Measurements from ENCODE around the gene RD3L. TPM values are rescaled to one million over a fixed set of nuclear protein-coding genes. Genes with fewer than 3 reads are reported as not detected.
"Not testable (repeated sequence)": the region's sequence is repeated elsewhere in the genome, so short reads cannot be mapped to it uniquely, and the experiment has no call there.

Gene RD3L
- total RNA-seq, 4 donors from 2014 or later: not detected

DNA sequence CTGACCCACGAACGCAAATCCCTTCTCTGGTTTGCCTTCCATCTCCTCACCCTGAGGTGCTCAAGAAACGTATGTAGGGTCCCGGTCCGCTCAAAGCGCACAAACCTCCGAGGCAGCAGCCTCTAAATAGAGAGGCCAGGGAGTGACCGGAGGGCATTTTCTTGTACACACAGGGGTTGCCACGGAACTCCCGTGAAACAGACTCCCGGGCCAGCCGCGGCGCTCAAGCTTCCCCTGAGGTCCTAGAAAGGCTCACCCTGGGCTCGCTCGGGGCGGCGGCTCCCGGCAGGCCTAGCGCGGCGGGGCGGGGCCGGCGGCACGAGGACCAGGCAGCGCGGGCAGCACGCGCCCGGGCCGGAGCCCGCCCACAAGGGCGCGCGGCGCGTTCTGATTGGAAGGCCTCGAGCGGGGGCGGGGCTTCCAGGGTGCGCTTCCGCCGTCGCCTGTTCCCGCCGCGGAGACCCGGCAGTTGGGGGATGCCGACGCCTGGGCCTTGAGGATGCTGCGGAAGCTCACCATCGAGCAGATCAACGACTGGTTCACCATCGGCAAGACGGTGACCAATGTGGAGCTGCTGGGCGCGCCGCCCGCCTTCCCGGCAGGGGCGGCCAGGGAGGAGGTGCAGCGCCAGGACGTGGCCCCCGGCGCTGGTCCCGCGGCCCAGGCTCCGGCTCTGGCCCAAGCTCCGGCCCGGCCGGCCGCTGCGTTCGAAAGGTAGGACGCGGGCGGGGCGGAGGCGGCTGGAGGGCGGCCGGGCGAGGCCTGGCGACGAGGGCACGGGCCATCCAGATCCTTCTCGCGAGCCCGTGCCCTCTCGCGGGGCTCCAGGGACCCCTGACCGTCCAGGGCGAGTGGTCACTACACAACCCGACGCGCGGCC is 14.1 kb downstream of the RD3L start, which contains the start of gene TDRD9:
TDRD9 (plus strand) TSS at position 446 of the 880 bp plus-strand sequence; CDS start at position 500, 54 bp downstream.
- DNase-seq (ENCODE audit: low spot score): no peak
- no peak for ATAC-seq (ENCODE audit: low FRiP score)
- TF ChIP-seq, protein P1, sequence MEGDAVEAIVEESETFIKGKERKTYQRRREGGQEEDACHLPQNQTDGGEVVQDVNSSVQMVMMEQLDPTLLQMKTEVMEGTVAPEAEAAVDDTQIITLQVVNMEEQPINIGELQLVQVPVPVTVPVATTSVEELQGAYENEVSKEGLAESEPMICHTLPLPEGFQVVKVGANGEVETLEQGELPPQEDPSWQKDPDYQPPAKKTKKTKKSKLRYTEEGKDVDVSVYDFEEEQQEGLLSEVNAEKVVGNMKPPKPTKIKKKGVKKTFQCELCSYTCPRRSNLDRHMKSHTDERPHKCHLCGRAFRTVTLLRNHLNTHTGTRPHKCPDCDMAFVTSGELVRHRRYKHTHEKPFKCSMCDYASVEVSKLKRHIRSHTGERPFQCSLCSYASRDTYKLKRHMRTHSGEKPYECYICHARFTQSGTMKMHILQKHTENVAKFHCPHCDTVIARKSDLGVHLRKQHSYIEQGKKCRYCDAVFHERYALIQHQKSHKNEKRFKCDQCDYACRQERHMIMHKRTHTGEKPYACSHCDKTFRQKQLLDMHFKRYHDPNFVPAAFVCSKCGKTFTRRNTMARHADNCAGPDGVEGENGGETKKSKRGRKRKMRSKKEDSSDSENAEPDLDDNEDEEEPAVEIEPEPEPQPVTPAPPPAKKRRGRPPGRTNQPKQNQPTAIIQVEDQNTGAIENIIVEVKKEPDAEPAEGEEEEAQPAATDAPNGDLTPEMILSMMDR (IDR thresholded peaks at IDR 0.05): no peak

DNA sequence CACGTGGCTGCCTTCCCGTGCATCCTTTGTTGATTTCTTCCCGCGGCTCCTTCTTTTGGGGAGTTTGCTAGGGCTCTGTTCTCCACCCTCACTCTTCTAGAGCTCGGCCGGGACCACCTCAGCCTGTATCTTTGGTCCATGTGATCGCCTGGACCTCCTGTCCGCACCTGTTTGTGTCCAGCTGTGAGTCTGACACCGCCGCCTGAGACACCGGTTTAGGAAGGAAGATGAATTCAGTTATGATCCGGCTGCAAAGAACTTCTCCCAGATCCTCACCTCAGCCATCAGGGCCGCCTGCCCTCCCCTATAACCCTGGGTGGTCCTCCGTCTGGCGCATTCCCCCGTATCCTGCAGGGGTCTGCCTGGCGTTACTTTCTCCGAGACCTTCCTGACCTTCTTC is 14.8 kb downstream of the RD3L start:
- TF ChIP-seq, protein P1 (IDR thresholded peaks at IDR 0.05): no peak
- no peak for DNase-seq (ENCODE audit: low spot score)
- ATAC-seq (ENCODE audit: low FRiP score): no peak

DNA sequence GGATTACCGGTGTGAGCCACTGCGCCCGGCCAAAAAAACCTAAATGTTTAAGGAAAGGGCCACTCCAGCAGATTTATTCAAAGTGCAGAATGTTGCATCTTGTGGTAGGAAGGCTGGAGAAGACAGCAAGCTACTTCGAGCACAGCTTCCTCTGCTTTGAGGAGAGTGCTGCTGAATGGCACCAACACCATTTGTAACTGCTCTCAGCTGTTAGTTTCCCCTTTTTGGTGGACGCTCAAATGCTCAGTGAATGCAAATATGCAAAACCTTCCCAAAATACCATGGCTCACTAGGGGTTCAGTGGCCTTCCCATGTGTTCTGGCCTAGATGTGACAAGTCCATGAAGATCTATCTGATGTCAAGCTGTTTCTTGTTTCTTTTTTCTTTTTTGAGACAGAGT is 17.0 kb downstream of the RD3L start:
- DNase-seq (ENCODE audit: low spot score) (no peak), ATAC-seq (ENCODE audit: low FRiP score) (no peak)
- TF ChIP-seq, protein P1 (IDR thresholded peaks at IDR 0.05): no peak

DNA sequence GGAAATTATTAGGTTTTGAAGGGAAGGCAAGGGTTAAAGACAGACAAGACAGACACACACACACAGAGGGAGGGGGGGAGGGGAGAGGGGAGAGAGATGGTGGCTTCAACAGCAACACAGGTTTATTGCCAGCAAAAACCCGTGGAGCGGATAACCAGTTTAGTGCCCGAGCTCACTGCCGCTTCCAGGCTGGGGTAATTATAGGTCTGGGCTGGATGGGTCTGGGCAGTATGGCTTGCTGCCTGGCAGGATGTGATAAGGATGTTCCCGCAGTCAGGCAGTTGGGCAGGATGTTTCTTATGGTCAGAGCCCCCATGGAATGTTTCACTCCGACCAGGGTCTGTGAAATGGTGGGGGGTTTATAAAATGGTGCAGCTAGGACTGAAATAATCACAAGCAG is 18.5 kb downstream of the RD3L start:
- TF ChIP-seq, protein P1 (IDR thresholded peaks at IDR 0.05): no peak
- ATAC-seq (ENCODE audit: low FRiP score) (no peak), DNase-seq (ENCODE audit: low spot score) (no peak)

DNA sequence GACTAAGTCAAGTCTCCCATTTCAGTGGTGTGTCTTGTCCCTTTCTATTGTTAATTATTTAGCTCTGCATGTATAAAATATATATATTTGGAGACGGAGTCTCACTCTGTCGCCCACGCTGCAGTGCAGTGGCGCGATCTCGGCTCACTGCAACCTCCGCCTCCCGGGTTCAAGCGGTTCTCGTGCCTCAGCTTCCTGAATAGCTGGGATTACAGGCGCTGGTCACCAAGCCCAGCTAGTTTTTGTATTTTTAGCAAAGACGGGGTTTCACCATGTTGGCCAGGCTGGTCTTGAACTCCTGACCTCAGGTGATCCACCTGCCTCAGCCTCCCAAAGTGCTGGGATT is 20.5 kb downstream of the RD3L start:
- ATAC-seq (ENCODE audit: low FRiP score); DNase-seq (ENCODE audit: low spot score): not testable (repeated sequence)

DNA sequence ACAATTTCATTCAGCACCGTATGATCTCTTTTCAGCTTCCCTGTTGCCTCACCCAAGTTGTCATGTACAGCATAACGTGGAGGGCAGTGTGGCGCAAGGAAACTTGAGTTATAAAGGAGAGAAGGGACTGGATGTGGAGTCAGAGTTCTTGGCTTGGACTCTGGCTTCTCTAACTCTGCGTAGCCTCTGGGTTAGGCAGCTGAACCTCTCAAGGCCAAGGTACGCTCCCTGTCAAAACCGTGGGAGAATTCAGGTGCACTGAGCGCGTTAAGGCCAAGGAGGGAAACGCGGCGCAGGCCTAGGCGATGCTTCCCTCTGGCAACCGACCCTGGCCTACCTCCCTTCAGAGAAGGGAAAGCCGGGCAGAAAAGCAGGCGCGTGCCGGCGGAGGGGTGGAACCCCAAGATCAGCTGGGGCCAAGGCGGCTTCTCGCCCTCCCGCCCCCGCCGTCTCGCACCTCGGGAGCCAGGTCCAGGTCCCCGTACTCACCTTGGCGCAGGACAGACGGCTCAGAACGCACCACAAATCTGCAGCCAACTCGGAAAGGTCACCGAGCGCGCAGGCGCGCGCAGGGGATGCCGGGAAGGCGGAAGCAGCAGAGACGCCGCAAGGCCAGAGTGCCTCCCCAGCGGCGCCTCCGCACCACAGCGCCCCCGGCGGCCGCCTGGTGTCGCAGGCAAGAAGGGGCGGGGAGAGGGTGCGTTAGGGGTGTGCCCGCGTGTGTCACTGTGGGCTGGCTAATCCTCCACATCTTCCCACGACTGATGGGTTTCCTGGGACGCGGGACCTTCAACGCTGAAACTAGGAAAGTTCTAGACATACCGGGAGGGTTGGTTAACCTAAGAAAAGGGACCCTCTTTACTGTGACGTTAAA is 21.1 kb downstream of the RD3L start:
- ATAC-seq (ENCODE audit: low FRiP score): peak; percentile 99
- peak; percentile 66 for DNase-seq (ENCODE audit: low spot score)

More for the DNA sequence above, 21.1 kb downstream of the RD3L start:
- TF ChIP-seq, protein P1 (IDR thresholded peaks at IDR 0.05): peak in 2 of 3 donors; percentile 68 to 81
